B cell (primary cell): ENCODE results near the gene XPO1. TPM values are rescaled to one million over a fixed set of nuclear protein-coding genes. Genes with fewer than 3 reads are reported as not detected.
"Not testable (repeated sequence)": the region's sequence is repeated elsewhere in the genome, so short reads cannot be mapped to it uniquely, and the experiment has no call there.

ENCODE experiments used
- ATAC-seq: fragments of 200-7000 bp; cut with Tn5 transposase; one replicate; pipeline ENCODE4 v1.10.0; 2021; ENCODE audit warnings: low read depth, mild to moderate bottlenecking, moderate number of reproducible peaks, moderate library complexity
- CTCF ChIA-PET: fragments of 350-600 bp; sonication (Branson Sonifier 250); formaldehyde crosslinking; loops from one replicate; lab custom pipeline; 2021; ENCODE audit warnings: antibody characterized with exemption, inconsistent platforms; lab: Charles Lee
- POLR2A ChIA-PET: fragments of 350-600 bp; sonication (Branson Sonifier 250); formaldehyde crosslinking; loops from one replicate; lab custom pipeline; 2021; ENCODE audit warnings: antibody characterized with exemption; lab: Charles Lee
- DNase-seq: peaks from one replicate; pipeline ENCODE4 v3.0.0; 2013
- H2AFZ ChIP-seq: 2 replicates; pipeline ENCODE4 v1.6.1; 2012; ENCODE audit warnings: mild to moderate bottlenecking, low read depth, low read length; ENCODE audit not compliant: insufficient read depth, poor library complexity, severe bottlenecking
- H3K27ac ChIP-seq, 2 donors: 1 replicate in 1 of 2; 2 replicates in 1 of 2; pipeline ENCODE4 v1.5.1; 2012 to 2013; ENCODE audit warnings: low read length in 2 of 2, mild to moderate bottlenecking in 2 of 2, moderate library complexity in 1 of 2
- H3K27me3 ChIP-seq, 4 experiments: fragments of 200-600 bp in 1 of 4; sonication (generic) in 1 of 4; replicated peaks in 1 of 4; 1 replicate in 2 of 4; 2 replicates in 2 of 4; pipeline versions ENCODE4 v1.6.1 to v1.7.0; 2013 to 2016; ENCODE audit warnings: low read length in 3 of 4, mild to moderate bottlenecking in 2 of 4, mixed read lengths in 1 of 4, moderate library complexity in 1 of 4; ENCODE audit not compliant: insufficient read depth in 4 of 4, control insufficient read depth in 3 of 4; ENCODE audit errors: control extremely low read depth in 1 of 4
- H3K36me3 ChIP-seq, 2 experiments: replicated peaks in 1 of 2; 1 replicate in 1 of 2; 2 replicates in 1 of 2; pipeline versions ENCODE4 v1.6.1 to v1.7.1; 2013; ENCODE audit warnings: low read length in 1 of 2; ENCODE audit not compliant: insufficient read depth in 2 of 2, control insufficient read depth in 1 of 2; ENCODE audit errors: control extremely low read depth in 1 of 2, extremely low read depth in 1 of 2
- H3K4me1 ChIP-seq, 2 donors: fragments of 200-600 bp in 1 of 2; sonication (generic) in 1 of 2; 1 replicate in 1 of 2; 2 replicates in 1 of 2; pipeline versions ENCODE4 v1.5.1 to v1.6.1; 2013 to 2017; ENCODE audit warnings: low read length in 2 of 2; ENCODE audit not compliant: control insufficient read depth in 2 of 2, insufficient read depth in 2 of 2
- H3K4me2 ChIP-seq: replicated peaks from 2 replicates; pipeline ENCODE3; 2012; ENCODE audit warnings: mild to moderate bottlenecking, low read depth, low read length; ENCODE audit not compliant: poor library complexity, severe bottlenecking
- H3K4me3 ChIP-seq, 5 experiments: fragments of 200-600 bp in 1 of 5; sonication (generic) in 1 of 5; 1 replicate in 3 of 5; 2 replicates in 2 of 5; pipeline versions ENCODE4 v1.5.1 to v1.7.0; 2011 to 2016; ENCODE audit warnings: low read length in 4 of 5, mild to moderate bottlenecking in 4 of 5, low read depth in 2 of 5, control low read depth in 1 of 5, moderate library complexity in 1 of 5; ENCODE audit not compliant: insufficient read depth in 1 of 5; ENCODE audit errors: control extremely low read depth in 1 of 5, extremely low read depth in 1 of 5
- H3K79me2 ChIP-seq: fragments of 200-600 bp; sonication (generic); one replicate; pipeline ENCODE4 v1.6.0; 2016; ENCODE audit warnings: low read length; ENCODE audit not compliant: control insufficient read depth, insufficient read depth
- H3K9ac ChIP-seq: fragments of 200-600 bp; sonication (generic); 2 replicates; pipeline ENCODE4 v1.6.1; 2017; ENCODE audit warnings: mild to moderate bottlenecking, low read length, moderate library complexity
- H3K9me3 ChIP-seq, 3 donors: one replicate each; pipeline versions ENCODE4 v1.6.1 to v1.7.1; 2013; ENCODE audit warnings: low read length in 2 of 3; ENCODE audit not compliant: control insufficient read depth in 2 of 3, insufficient read depth in 1 of 3; ENCODE audit errors: control extremely low read depth in 1 of 3
- H4K20me1 ChIP-seq: 2 replicates; pipeline ENCODE4 v1.6.0; 2012; ENCODE audit warnings: mild to moderate bottlenecking, low read length; ENCODE audit not compliant: insufficient read depth, control insufficient read depth, poor library complexity, severe bottlenecking
- H3K27ac Mint-ChIP-seq: one replicate; pipeline ENCODE4 v1.8.0; 2021; ENCODE audit warnings: mixed read lengths
- H3K27me3 Mint-ChIP-seq: one replicate; pipeline ENCODE4 v1.8.0; 2021; ENCODE audit warnings: mixed read lengths
- H3K4me1 Mint-ChIP-seq: one replicate; pipeline ENCODE4 v1.8.0; 2021; ENCODE audit warnings: mixed read lengths
- H3K4me3 Mint-ChIP-seq: one replicate; pipeline ENCODE4 v1.8.0; 2021; ENCODE audit warnings: mixed read lengths
- H3K9me3 Mint-ChIP-seq: one replicate; pipeline ENCODE4 v1.8.0; 2022; ENCODE audit warnings: mixed read lengths; ENCODE audit not compliant: insufficient read depth
- CTCF ChIP-seq: fragments of 200-600 bp; IDR thresholded peaks from one replicate; pipeline ENCODE4 v1.8.0; 2022; ENCODE audit warnings: antibody characterized with exemption, mild to moderate bottlenecking
- EZH2 ChIP-seq: IDR thresholded peaks from 2 replicates; pipeline ENCODE4 v1.6.1; 2012; ENCODE audit warnings: borderline replicate concordance, low read depth, mild to moderate bottlenecking, moderate library complexity, low read length; ENCODE audit not compliant: insufficient read depth, poor library complexity, severe bottlenecking
- WGBS: methylation state at CpG from one replicate; pipeline ENCODE4 v1.1.5; 2013; ENCODE audit warnings: missing lambda C conversion rate; ENCODE audit not compliant: insufficient coverage; 5-methylcytosine and 5-hydroxymethylcytosine counted together
- intact Hi-C: fragments of 100-400 bp; cut with micrococcal nuclease; formaldehyde crosslinking; loops from one replicate; pipeline ENCODE4 v1.10.0; 2022
- polyA plus RNA-seq: library from polyadenylated mRNA; depleted of rRNA; stranded (reverse); fragments of >200 nt; gene quantifications from 2 replicates; pipeline ENCODE4 v1.2.3, GENCODE V29; 2012
- total RNA-seq, 2 donors: library from RNA; stranded (reverse); fragments of 120-200 nt in 1 of 2; gene quantifications; 1 replicate in 1 of 2; 2 replicates in 1 of 2; pipeline versions ENCODE4 v1.2.3 to v1.2.4, GENCODE V29; 2013 to 2022

The XPO1 gene
- total and polyA plus RNA-seq, 2 donors (not counting 1 experiment from before 2014, with no cell fraction given) = 43.8 to 208 TPM

GRCh38 chr2:61543062-61543461 is 4.9 kb upstream of the XPO1 start:
- no peak for DNase-seq
- H2AFZ ChIP-seq = no peak overlapping the region
- CTCF ChIA-PET = no interaction called here

GRCh38 chr2:61540167-61540566 is 2.0 kb upstream of the XPO1 start:
- H2AFZ ChIP-seq, ATAC-seq, H3K27me3 Mint-ChIP-seq, H3K36me3 ChIP-seq, POLR2A ChIA-PET, H3K4me2 ChIP-seq, H3K4me3 Mint-ChIP-seq, H3K27me3 ChIP-seq, H3K9me3 ChIP-seq, H3K27ac ChIP-seq, H4K20me1 ChIP-seq, H3K27ac Mint-ChIP-seq, intact Hi-C loops, H3K4me3 ChIP-seq, H3K9me3 Mint-ChIP-seq, H3K9ac ChIP-seq: not testable (repeated sequence)
- Histone ChIP-seq H3K4me1 (peaks cover 14 to 15% of the 10 kb centered on the region in 2 donors), H3K79me2 (peaks cover 32% of the 10 kb centered on the region)
- H3K4me1 Mint-ChIP-seq = peaks cover 27% of the 10 kb centered on the region
- WGBS = 100% methylated on average over 5 of the region's 10 CpGs
- CTCF ChIA-PET = interaction anchor here (1.6 to 3.2 kb wide), 2 partner anchors 40 to 114 kb away, joined by 3 to 8 read pairs; no protein-coding TSS in a partner anchor
- peak; percentile 9 for DNase-seq

More at GRCh38 chr2:61543062-61543461, 4.9 kb upstream of the XPO1 start:
- H3K27ac Mint-ChIP-seq = no peak overlapping the region
- no peak overlapping the region for H3K4me3 ChIP-seq
- peaks cover 10% of the 10 kb centered on the region for H3K79me2 ChIP-seq
- H3K9me3 Mint-ChIP-seq = no peaks in the 10 kb centered on the region
- H3K27ac ChIP-seq = no peak overlapping the region
- peaks cover 6 to 9% of the 10 kb centered on the region in 2 donors for H3K4me1 ChIP-seq
- no peak for ATAC-seq
- intact Hi-C loops = no loop called here
- no peak overlapping the region for H3K4me2 ChIP-seq
- POLR2A ChIA-PET = no interaction called here
- no peak overlapping the region for H3K4me3 Mint-ChIP-seq
- H3K9me3 ChIP-seq = no peaks in the 10 kb centered on the region
- H4K20me1 ChIP-seq = no peaks in the 10 kb centered on the region
- no peaks in the 10 kb centered on the region for H3K27me3 Mint-ChIP-seq
- WGBS = no CpG with 5 or more reads among the region's 2 CpGs
- TF ChIP-seq CTCF (peak; percentile 29), EZH2 (no peak)
- no peaks in the 10 kb centered on the region for H3K36me3 ChIP-seq
- H3K9ac ChIP-seq = no peak overlapping the region
- H3K4me1 Mint-ChIP-seq = peaks cover 11% of the 10 kb centered on the region
- H3K27me3 ChIP-seq = no peaks in the 10 kb centered on the region
